ENCODE data around the gene CD8B. TPM values are rescaled to one million over a fixed set of nuclear protein-coding genes. Genes with fewer than 3 reads are reported as not detected.

CD8B gene
- total RNA-seq, 1 donor from 2014 or later, result 2.1 TPM

DNA sequence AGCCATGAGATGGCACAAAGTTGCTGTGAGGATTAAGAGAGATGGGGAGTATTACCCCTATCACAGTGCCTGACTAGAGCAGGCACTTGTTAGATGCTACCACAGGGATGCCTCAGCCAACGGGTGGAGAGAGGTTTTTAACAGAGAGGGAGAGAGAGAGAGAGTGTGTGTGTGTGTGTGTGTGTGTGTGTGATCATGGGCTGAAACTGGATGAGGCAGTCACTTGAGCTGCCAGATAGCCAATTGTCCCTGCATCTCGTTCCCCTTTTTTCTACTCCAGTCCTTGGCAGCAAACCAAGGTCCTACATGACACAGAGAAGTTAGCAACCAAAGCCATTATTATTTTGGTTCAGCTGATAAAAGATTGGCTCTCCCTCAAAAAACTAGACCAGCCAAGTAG lies 74.0 kb downstream of the CD8B start:
- H3K4me3 ChIP-seq, result no peak overlapping the region
- no peak for ATAC-seq
- TF ChIP-seq, protein P1, sequence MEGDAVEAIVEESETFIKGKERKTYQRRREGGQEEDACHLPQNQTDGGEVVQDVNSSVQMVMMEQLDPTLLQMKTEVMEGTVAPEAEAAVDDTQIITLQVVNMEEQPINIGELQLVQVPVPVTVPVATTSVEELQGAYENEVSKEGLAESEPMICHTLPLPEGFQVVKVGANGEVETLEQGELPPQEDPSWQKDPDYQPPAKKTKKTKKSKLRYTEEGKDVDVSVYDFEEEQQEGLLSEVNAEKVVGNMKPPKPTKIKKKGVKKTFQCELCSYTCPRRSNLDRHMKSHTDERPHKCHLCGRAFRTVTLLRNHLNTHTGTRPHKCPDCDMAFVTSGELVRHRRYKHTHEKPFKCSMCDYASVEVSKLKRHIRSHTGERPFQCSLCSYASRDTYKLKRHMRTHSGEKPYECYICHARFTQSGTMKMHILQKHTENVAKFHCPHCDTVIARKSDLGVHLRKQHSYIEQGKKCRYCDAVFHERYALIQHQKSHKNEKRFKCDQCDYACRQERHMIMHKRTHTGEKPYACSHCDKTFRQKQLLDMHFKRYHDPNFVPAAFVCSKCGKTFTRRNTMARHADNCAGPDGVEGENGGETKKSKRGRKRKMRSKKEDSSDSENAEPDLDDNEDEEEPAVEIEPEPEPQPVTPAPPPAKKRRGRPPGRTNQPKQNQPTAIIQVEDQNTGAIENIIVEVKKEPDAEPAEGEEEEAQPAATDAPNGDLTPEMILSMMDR (IDR thresholded peaks at IDR 0.05), result no peak
- no peak overlapping the region for H3K27ac ChIP-seq
- DNase-seq, result no peak
- intact Hi-C loops (cut with DNase I), result no loop called here
- H3K27me3 ChIP-seq, result peaks cover 41% of the 10 kb centered on the region
- no peaks in the 10 kb centered on the region for H3K36me3 ChIP-seq
- H3K9me3 ChIP-seq, result no peaks in the 10 kb centered on the region
- H3K4me1 ChIP-seq, result peaks cover 20% of the 10 kb centered on the region

DNA sequence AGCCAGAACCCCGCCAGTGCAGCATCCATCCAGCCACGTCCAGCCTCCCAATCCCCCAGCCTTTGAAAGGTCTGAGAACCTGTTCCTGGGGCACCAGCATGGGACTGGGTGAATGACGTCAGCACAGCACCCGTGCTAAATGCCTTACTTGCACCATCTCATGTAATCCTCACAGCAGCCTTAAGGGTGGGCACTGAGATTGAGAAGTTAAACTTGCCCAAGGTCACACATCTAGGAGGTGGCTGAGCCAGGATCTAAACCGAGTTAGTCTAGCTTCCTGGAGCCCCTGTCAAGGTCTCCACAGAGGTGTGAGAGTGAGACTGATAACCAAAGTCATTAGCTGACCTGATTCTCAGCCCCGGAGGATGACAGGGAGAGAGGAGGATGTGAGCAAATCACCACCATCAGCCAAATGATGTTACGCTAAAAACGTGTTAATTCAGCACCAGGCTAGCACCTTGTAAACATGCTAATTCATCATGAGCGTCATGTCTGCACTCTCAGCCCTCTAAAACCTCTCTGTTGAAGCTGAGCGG lies 75.6 kb downstream of the CD8B start:
- H3K36me3 ChIP-seq, result no peaks in the 10 kb centered on the region
- no peak overlapping the region for H3K4me3 ChIP-seq
- H3K27me3 ChIP-seq, result peaks cover 25% of the 10 kb centered on the region
- TF ChIP-seq, protein P1 (IDR thresholded peaks at IDR 0.05), result no peak
- DNase-seq, result no peak
- no peaks in the 10 kb centered on the region for H3K9me3 ChIP-seq
- no peak overlapping the region for H3K27ac ChIP-seq
- ATAC-seq, result peak; percentile 10
- peaks cover 20% of the 10 kb centered on the region for H3K4me1 ChIP-seq
- intact Hi-C loops (cut with DNase I), result no loop called here

DNA sequence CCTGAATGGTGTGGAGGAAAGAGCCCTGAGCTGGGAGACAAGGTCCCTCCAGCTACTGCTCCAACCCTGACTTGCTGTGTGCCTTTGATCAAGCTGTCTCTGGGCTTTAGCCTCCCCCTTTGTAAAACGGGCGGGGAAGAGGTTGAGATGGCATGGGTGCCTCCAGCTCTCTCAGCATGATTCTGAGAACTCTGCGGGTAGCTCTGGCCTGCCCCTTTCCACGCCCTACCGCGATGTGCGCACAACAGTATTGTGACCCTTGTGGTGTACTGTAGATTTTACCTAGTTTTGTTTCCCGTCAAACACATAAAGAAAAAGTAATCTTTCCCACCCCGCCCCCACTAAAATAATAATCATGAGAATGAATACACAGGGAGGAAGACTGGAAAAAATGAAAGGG lies 76.2 kb downstream of the CD8B start:
- Histone ChIP-seq H3K27me3 (peaks cover 20% of the 10 kb centered on the region), H3K9me3 (no peaks in the 10 kb centered on the region), H3K27ac (no peak overlapping the region), H3K4me3 (no peak overlapping the region), H3K36me3 (no peaks in the 10 kb centered on the region), H3K4me1 (peaks cover 15% of the 10 kb centered on the region)
- ATAC-seq (no peak), DNase-seq (no peak)
- intact Hi-C loops (cut with DNase I), result no loop called here
- TF ChIP-seq, protein P1 (IDR thresholded peaks at IDR 0.05), result no peak

DNA sequence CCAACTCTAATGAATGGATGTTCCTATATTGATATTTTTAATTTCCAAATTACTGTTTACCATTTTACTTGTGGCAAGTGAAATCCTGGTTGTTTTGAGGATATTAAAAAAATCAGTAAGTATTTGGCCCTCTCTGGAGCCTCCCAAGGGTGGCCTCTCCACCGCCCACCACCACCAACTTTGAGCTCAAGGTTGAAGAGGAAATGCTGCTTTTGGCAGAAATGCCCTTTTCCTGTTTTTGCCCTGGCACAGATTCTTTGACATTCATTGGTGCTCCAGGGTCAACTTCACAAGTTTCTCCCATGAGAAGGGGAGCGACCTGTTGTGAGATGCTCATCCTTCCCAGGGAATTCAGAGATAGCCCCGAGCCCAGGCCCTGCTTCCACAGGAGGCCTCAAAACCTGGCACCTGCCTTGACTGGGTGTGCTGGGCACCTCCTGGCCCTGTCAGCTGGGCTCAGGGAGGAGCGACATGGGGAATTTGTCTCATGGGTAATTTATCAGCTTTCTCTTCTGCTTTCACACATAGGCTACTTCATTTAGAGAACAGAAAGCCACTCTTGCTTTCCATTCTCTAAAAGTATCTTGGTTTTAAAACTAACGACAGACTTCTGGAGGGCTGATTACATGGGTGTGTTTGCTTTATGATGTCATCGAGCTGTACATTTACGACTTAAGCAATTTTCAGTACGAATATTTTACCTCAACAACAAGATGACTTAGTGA lies 77.9 kb downstream of the CD8B start:
- Histone ChIP-seq H3K36me3 (no peaks in the 10 kb centered on the region), H3K9me3 (no peaks in the 10 kb centered on the region), H3K27me3 (peaks cover 3% of the 10 kb centered on the region), H3K27ac (no peak overlapping the region), H3K4me3 (no peak overlapping the region), H3K4me1 (no peaks in the 10 kb centered on the region)
- ATAC-seq (no peak), DNase-seq (no peak)
- intact Hi-C loops (cut with DNase I), result no loop called here
- TF ChIP-seq, protein P1 (IDR thresholded peaks at IDR 0.05), result no peak

DNA sequence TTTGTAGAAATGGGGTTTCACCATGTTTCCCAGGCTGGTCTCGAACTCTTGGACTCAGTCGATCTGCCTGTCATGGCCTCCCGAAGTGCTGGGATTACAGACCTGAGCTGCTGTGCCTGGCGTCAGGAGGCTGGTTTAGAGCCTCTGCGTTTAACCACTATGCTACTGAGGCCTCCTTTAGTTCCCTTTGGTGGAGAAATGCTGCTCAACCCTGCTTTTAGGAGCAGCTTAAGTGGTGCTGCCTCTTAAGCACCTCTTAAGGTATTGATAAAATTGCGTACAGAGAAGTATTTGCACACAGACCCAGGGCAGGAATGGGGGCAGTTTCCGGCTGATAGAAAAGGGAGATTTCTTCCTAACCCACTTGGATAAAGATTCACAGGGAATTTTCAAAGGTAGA lies 78.9 kb downstream of the CD8B start:
- intact Hi-C loops (cut with DNase I), result no loop called here
- H3K9me3 ChIP-seq, result no peaks in the 10 kb centered on the region
- TF ChIP-seq, protein P1 (IDR thresholded peaks at IDR 0.05), result no peak
- no peaks in the 10 kb centered on the region for H3K27me3 ChIP-seq
- no peak for DNase-seq
- no peaks in the 10 kb centered on the region for H3K4me1 ChIP-seq
- H3K36me3 ChIP-seq, result no peaks in the 10 kb centered on the region
- ATAC-seq, result peak; percentile 48
- H3K4me3 ChIP-seq, result no peak overlapping the region
- H3K27ac ChIP-seq, result no peak overlapping the region

Measured in upper lobe of right lung (tissue), 1 donor.